Memory B cell (primary cell): ENCODE results near the gene COL25A1.

ENCODE experiments used
- ATAC-seq: fragments of 150-1000 bp; cut with Tn5 transposase; 2 replicates; pipeline ENCODE4 v1.10.0; 2021; ENCODE audit warnings: low read depth, mild to moderate bottlenecking, moderate library complexity
- DNase-seq, 2 donors: peaks; one replicate each; pipeline ENCODE4 v3.0.0; 2022; ENCODE audit warnings: low spot score in 2 of 2
- H3K27ac Mint-ChIP-seq: one replicate; pipeline ENCODE4 v1.8.0; 2022; ENCODE audit warnings: mild to moderate bottlenecking, moderate library complexity, mixed read lengths
- H3K27me3 Mint-ChIP-seq: one replicate; pipeline ENCODE4 v1.8.0; 2022; ENCODE audit warnings: mixed read lengths
- H3K36me3 Mint-ChIP-seq: one replicate; pipeline ENCODE4 v1.8.0; 2022; ENCODE audit warnings: mild to moderate bottlenecking, mixed read lengths
- H3K4me1 Mint-ChIP-seq: one replicate; pipeline ENCODE4 v1.8.0; 2022; ENCODE audit warnings: mixed read lengths
- H3K4me3 Mint-ChIP-seq: one replicate; pipeline ENCODE4 v1.8.0; 2022; ENCODE audit warnings: mild to moderate bottlenecking, moderate library complexity, mixed read lengths
- H3K9me3 Mint-ChIP-seq: one replicate; pipeline ENCODE4 v1.8.0; 2022; ENCODE audit warnings: mixed read lengths

COL25A1 gene

GRCh38 chr4:109184491-109184961 lies 117.9 kb downstream of the COL25A1 start:
- ATAC-seq (no peak), DNase-seq (no peak)
- Mint-ChIP-seq H3K4me1 (no peaks in the 10 kb centered on the region), H3K4me3 (no peak overlapping the region), H3K27me3 (peaks cover 2% of the 10 kb centered on the region), H3K9me3 (peaks cover 2% of the 10 kb centered on the region), H3K27ac (no peak overlapping the region), H3K36me3 (no peaks in the 10 kb centered on the region)

GRCh38 chr4:109183931-109184490 lies 118.4 kb downstream of the COL25A1 start:
- no peak overlapping the region for H3K4me3 Mint-ChIP-seq
- H3K4me1 Mint-ChIP-seq = no peaks in the 10 kb centered on the region
- H3K36me3 Mint-ChIP-seq = no peaks in the 10 kb centered on the region
- H3K9me3 Mint-ChIP-seq = peaks cover 2% of the 10 kb centered on the region
- DNase-seq (no peak), ATAC-seq (no peak)
- no peak overlapping the region for H3K27ac Mint-ChIP-seq
- H3K27me3 Mint-ChIP-seq = peaks cover 2% of the 10 kb centered on the region

- Mint-ChIP-seq H3K27ac (no peak overlapping the region), H3K9me3 (peaks cover 2% of the 10 kb centered on the region)
Observed at GRCh38 chr4:109182696-109183095, 119.8 kb downstream of the COL25A1 start.

GRCh38 chr4:109179061-109179460 lies 123.4 kb downstream of the COL25A1 start:
- Mint-ChIP-seq H3K4me3 (no peak overlapping the region), H3K36me3 (no peaks in the 10 kb centered on the region), H3K9me3 (no peaks in the 10 kb centered on the region), H3K4me1 (no peaks in the 10 kb centered on the region), H3K27ac (no peak overlapping the region), H3K27me3 (no peaks in the 10 kb centered on the region)
- ATAC-seq = no peak
- DNase-seq = no peak

More at GRCh38 chr4:109182696-109183095, 119.8 kb downstream of the COL25A1 start:
- Mint-ChIP-seq H3K36me3 (no peaks in the 10 kb centered on the region), H3K27me3 (peaks cover 2% of the 10 kb centered on the region), H3K4me1 (no peaks in the 10 kb centered on the region), H3K4me3 (no peak overlapping the region)
- ATAC-seq (no peak), DNase-seq (no peak)

- DNase-seq (no peak), ATAC-seq (no peak)
- Mint-ChIP-seq H3K4me3 (no peak overlapping the region), H3K9me3 (no peaks in the 10 kb centered on the region), H3K36me3 (no peaks in the 10 kb centered on the region), H3K27ac (no peak overlapping the region), H3K4me1 (no peaks in the 10 kb centered on the region), H3K27me3 (no peaks in the 10 kb centered on the region)
Observed at GRCh38 chr4:109177096-109177810, 125.2 kb downstream of the COL25A1 start.

GRCh38 chr4:109174224-109174953 lies 128.1 kb downstream of the COL25A1 start:
- Mint-ChIP-seq H3K4me1 (no peaks in the 10 kb centered on the region), H3K27me3 (no peaks in the 10 kb centered on the region), H3K27ac (no peak overlapping the region), H3K36me3 (no peaks in the 10 kb centered on the region), H3K9me3 (no peaks in the 10 kb centered on the region), H3K4me3 (no peak overlapping the region)
- ATAC-seq (no peak), DNase-seq (no peak)

GRCh38 chr4:109172301-109172700 lies 130.2 kb downstream of the COL25A1 start:
- H3K27ac Mint-ChIP-seq = no peak overlapping the region
- H3K9me3 Mint-ChIP-seq = no peaks in the 10 kb centered on the region
- no peak overlapping the region for H3K4me3 Mint-ChIP-seq
- DNase-seq (no peak), ATAC-seq (no peak)
- no peaks in the 10 kb centered on the region for H3K36me3 Mint-ChIP-seq
- no peaks in the 10 kb centered on the region for H3K4me1 Mint-ChIP-seq
- no peaks in the 10 kb centered on the region for H3K27me3 Mint-ChIP-seq

GRCh38 chr4:109171070-109171469 lies 131.4 kb downstream of the COL25A1 start:
- DNase-seq (no peak), ATAC-seq (no peak)
- Mint-ChIP-seq H3K4me1 (no peaks in the 10 kb centered on the region), H3K36me3 (no peaks in the 10 kb centered on the region), H3K27ac (no peak overlapping the region), H3K9me3 (no peaks in the 10 kb centered on the region), H3K4me3 (no peak overlapping the region), H3K27me3 (no peaks in the 10 kb centered on the region)

GRCh38 chr4:109169170-109169569 lies 133.3 kb downstream of the COL25A1 start:
- no peaks in the 10 kb centered on the region for H3K27me3 Mint-ChIP-seq
- DNase-seq (no peak), ATAC-seq (no peak)
- H3K4me3 Mint-ChIP-seq = no peak overlapping the region
- no peaks in the 10 kb centered on the region for H3K36me3 Mint-ChIP-seq
- no peaks in the 10 kb centered on the region for H3K4me1 Mint-ChIP-seq
- peaks cover 2% of the 10 kb centered on the region for H3K9me3 Mint-ChIP-seq
- H3K27ac Mint-ChIP-seq = no peak overlapping the region

GRCh38 chr4:109166586-109166985 lies 135.9 kb downstream of the COL25A1 start:
- no peak overlapping the region for H3K27ac Mint-ChIP-seq
- H3K27me3 Mint-ChIP-seq = no peaks in the 10 kb centered on the region
- no peaks in the 10 kb centered on the region for H3K36me3 Mint-ChIP-seq
- no peak for DNase-seq
- ATAC-seq = no peak
- no peak overlapping the region for H3K4me3 Mint-ChIP-seq
- no peaks in the 10 kb centered on the region for H3K4me1 Mint-ChIP-seq
- peaks cover 2% of the 10 kb centered on the region for H3K9me3 Mint-ChIP-seq

- no peak for DNase-seq
Observed at GRCh38 chr4:109166126-109166525, 136.3 kb downstream of the COL25A1 start.

GRCh38 chr4:109164011-109164410 lies 138.4 kb downstream of the COL25A1 start:
- ATAC-seq (no peak), DNase-seq (no peak)
- H3K9me3 Mint-ChIP-seq = peaks cover 2% of the 10 kb centered on the region

More at GRCh38 chr4:109166126-109166525, 136.3 kb downstream of the COL25A1 start:
- Mint-ChIP-seq H3K36me3 (no peaks in the 10 kb centered on the region), H3K27me3 (no peaks in the 10 kb centered on the region), H3K4me1 (no peaks in the 10 kb centered on the region), H3K4me3 (no peak overlapping the region), H3K27ac (no peak overlapping the region), H3K9me3 (peaks cover 2% of the 10 kb centered on the region)
- ATAC-seq = no peak

GRCh38 chr4:109163493-109163892 lies 139.0 kb downstream of the COL25A1 start:
- Mint-ChIP-seq H3K36me3 (no peaks in the 10 kb centered on the region), H3K27me3 (no peaks in the 10 kb centered on the region), H3K4me1 (no peaks in the 10 kb centered on the region), H3K4me3 (no peak overlapping the region), H3K9me3 (peaks cover 2% of the 10 kb centered on the region), H3K27ac (no peak overlapping the region)
- ATAC-seq = no peak
- no peak for DNase-seq

More at GRCh38 chr4:109164011-109164410, 138.4 kb downstream of the COL25A1 start:
- no peaks in the 10 kb centered on the region for H3K27me3 Mint-ChIP-seq
- no peak overlapping the region for H3K4me3 Mint-ChIP-seq
- no peak overlapping the region for H3K27ac Mint-ChIP-seq
- H3K36me3 Mint-ChIP-seq = no peaks in the 10 kb centered on the region
- H3K4me1 Mint-ChIP-seq = no peaks in the 10 kb centered on the region

GRCh38 chr4:109162759-109163158 lies 139.7 kb downstream of the COL25A1 start:
- ATAC-seq = no peak

More at GRCh38 chr4:109162759-109163158, 139.7 kb downstream of the COL25A1 start:
- no peak for DNase-seq
- Mint-ChIP-seq H3K36me3 (no peaks in the 10 kb centered on the region), H3K27me3 (no peaks in the 10 kb centered on the region), H3K9me3 (peaks cover 2% of the 10 kb centered on the region), H3K4me3 (no peak overlapping the region), H3K4me1 (no peaks in the 10 kb centered on the region), H3K27ac (no peak overlapping the region)
